HEK293 (cell line): Measurements from ENCODE around the gene DGKZ.
A peak's percentile ranks its signal among the peaks of the same experiment; 100 is the strongest.

Source experiments
- CTCF ChIA-PET: fragments of 350-600 bp; formaldehyde crosslinking; extraction: SDS; loops from one replicate; lab custom pipeline; 2021; ENCODE audit warnings: antibody characterized with exemption; lab: Yijun Ruan, JAX
- POLR2A ChIA-PET: fragments of 300-600 bp; formaldehyde crosslinking; extraction: SDS; loops from one replicate; lab custom pipeline; 2020; ENCODE audit warnings: antibody characterized with exemption, inconsistent platforms; lab: Yijun Ruan, JAX
- H3K27ac ChIP-seq: fragments of 200-500 bp; sonication (Bioruptor generic); 2 replicates; pipeline ENCODE4 v1.5.1; 2014; ENCODE audit warnings: low read depth, low read length, control low read depth, inconsistent platforms; ENCODE audit errors: extremely low read depth
- H3K36me3 ChIP-seq, 2 experiments: fragments of 200-500 bp in 1 of 2; sonication (Bioruptor generic) in 1 of 2; 1 replicate in 1 of 2; 2 replicates in 1 of 2; pipeline ENCODE4 v1.5.1; 2014 to 2017; ENCODE audit warnings: inconsistent platforms in 2 of 2, low read length in 2 of 2; ENCODE audit not compliant: control insufficient read depth in 2 of 2, insufficient read depth in 1 of 2
- H3K4me1 ChIP-seq: fragments of 200-500 bp; sonication (Bioruptor generic); 2 replicates; pipeline ENCODE4 v1.5.1; 2014; ENCODE audit warnings: mild to moderate bottlenecking, low read length, inconsistent platforms; ENCODE audit not compliant: control insufficient read depth, insufficient read depth
- H3K4me3 ChIP-seq: 2 replicates; pipeline ENCODE4 v1.5.1; 2011; ENCODE audit warnings: low read depth, mild to moderate bottlenecking, control low read depth, low read length, moderate library complexity
- H3K9me3 ChIP-seq: fragments of 200-500 bp; sonication (Bioruptor generic); 2 replicates; pipeline ENCODE4 v1.5.1; 2014; ENCODE audit warnings: low read depth, low read length, inconsistent platforms; ENCODE audit not compliant: control insufficient read depth, insufficient read depth
- EGR2 ChIP-seq: fragments of 450-650 bp; formaldehyde crosslinking; IDR thresholded peaks from 2 replicates; pipeline ENCODE4 v1.5.1; 2016; ENCODE audit warnings: low read depth, missing biosample characterization, missing genetic modification characterization
- HOXA7 ChIP-seq: sonication (generic); formaldehyde crosslinking; IDR thresholded peaks from 2 replicates; pipeline ENCODE4 v1.8.1; 2022; ENCODE audit warnings: missing genetic modification reagents, borderline replicate concordance
- KLF10 ChIP-seq: fragments of 450-650 bp; IDR thresholded peaks from 2 replicates; pipeline ENCODE4 v1.5.1; 2018; ENCODE audit warnings: missing biosample characterization, mild to moderate bottlenecking, missing genetic modification characterization
- KLF16 ChIP-seq: fragments of 450-650 bp; formaldehyde crosslinking; IDR thresholded peaks from 2 replicates; pipeline ENCODE4 v1.5.1; 2017; ENCODE audit warnings: missing biosample characterization, missing genetic modification characterization
- MYNN ChIP-seq: fragments of 450-650 bp; formaldehyde crosslinking; IDR thresholded peaks from 2 replicates; pipeline ENCODE4 v1.5.1; 2016; ENCODE audit warnings: missing biosample characterization, missing genetic modification characterization, borderline replicate concordance
- OSR2 ChIP-seq: fragments of 450-650 bp; formaldehyde crosslinking; IDR thresholded peaks from 2 replicates; pipeline ENCODE4 v1.5.1; 2016; ENCODE audit warnings: missing biosample characterization, missing genetic modification characterization
- SCRT2 ChIP-seq: fragments of 450-650 bp; formaldehyde crosslinking; IDR thresholded peaks from 2 replicates; pipeline ENCODE4 v1.5.1; 2016; ENCODE audit warnings: missing biosample characterization, missing genetic modification characterization
- SP2 ChIP-seq: fragments of 450-650 bp; formaldehyde crosslinking; IDR thresholded peaks from 2 replicates; pipeline ENCODE4 v1.5.1; 2016; ENCODE audit warnings: missing biosample characterization, missing genetic modification characterization
- ZEB2 ChIP-seq: fragments of 450-650 bp; formaldehyde crosslinking; IDR thresholded peaks from 2 replicates; pipeline ENCODE4 v1.5.1; 2016; ENCODE audit warnings: missing biosample characterization, missing genetic modification characterization
- ZFHX2 ChIP-seq: fragments of 450-650 bp; formaldehyde crosslinking; conservative IDR thresholded peaks from 2 replicates; pipeline ENCODE4 v1.5.1; 2016; ENCODE audit warnings: missing biosample characterization, missing genetic modification characterization
- ZNF140 ChIP-seq: fragments of 450-650 bp; formaldehyde crosslinking; IDR thresholded peaks from 2 replicates; pipeline ENCODE4 v1.5.1; 2016; ENCODE audit warnings: missing biosample characterization, missing genetic modification characterization
- ZNF266 ChIP-seq: fragments of 450-650 bp; formaldehyde crosslinking; IDR thresholded peaks from 2 replicates; pipeline ENCODE4 v1.5.1; 2016; ENCODE audit warnings: missing biosample characterization, missing genetic modification characterization, low read depth
- ZNF274 ChIP-seq, 2 experiments: fragments of 200-500 bp in 1 of 2; fragments of 450-650 bp in 1 of 2; sonication (Bioruptor generic) in 1 of 2; formaldehyde crosslinking in 1 of 2; IDR thresholded peaks; 2 replicates each; pipeline versions ENCODE4 v1.5.1 to v1.6.1; 2014 to 2016; ENCODE audit warnings: borderline replicate concordance in 1 of 2, inconsistent platforms in 1 of 2, low read length in 1 of 2, missing biosample characterization in 1 of 2, missing genetic modification characterization in 1 of 2
- ZNF324 ChIP-seq: fragments of 450-650 bp; formaldehyde crosslinking; IDR thresholded peaks from 2 replicates; pipeline ENCODE4 v1.5.1; 2016; ENCODE audit warnings: missing biosample characterization, missing genetic modification characterization
- ZNF350 ChIP-seq: fragments of 450-650 bp; formaldehyde crosslinking; IDR thresholded peaks from 2 replicates; pipeline ENCODE4 v1.5.0; 2017; ENCODE audit warnings: missing biosample characterization, mild to moderate bottlenecking, missing genetic modification characterization
- ZNF510 ChIP-seq: fragments of 450-650 bp; formaldehyde crosslinking; IDR thresholded peaks from 2 replicates; pipeline ENCODE4 v1.5.1; 2018; ENCODE audit warnings: mild to moderate bottlenecking, missing genetic modification characterization, missing biosample characterization; ENCODE audit not compliant: insufficient replicate concordance
- ZNF548 ChIP-seq: fragments of 450-650 bp; formaldehyde crosslinking; IDR thresholded peaks from 2 replicates; pipeline ENCODE4 v1.5.1; 2016; ENCODE audit warnings: missing biosample characterization, missing genetic modification characterization
- ZNF558 ChIP-seq: fragments of 450-650 bp; formaldehyde crosslinking; IDR thresholded peaks from 2 replicates; pipeline ENCODE4 v1.5.1; 2016; ENCODE audit warnings: missing biosample characterization, missing genetic modification characterization
- ZNF561 ChIP-seq: fragments of 450-650 bp; IDR thresholded peaks from 2 replicates; pipeline ENCODE4 v1.5.1; 2018; ENCODE audit warnings: missing biosample characterization, missing genetic modification characterization, borderline replicate concordance
- ZNF585B ChIP-seq: fragments of 450-650 bp; formaldehyde crosslinking; IDR thresholded peaks from 2 replicates; pipeline ENCODE4 v1.5.1; 2016; ENCODE audit warnings: missing biosample characterization, missing genetic modification characterization
- ZNF701 ChIP-seq: fragments of 450-650 bp; formaldehyde crosslinking; IDR thresholded peaks from 2 replicates; pipeline ENCODE4 v1.5.1; 2016; ENCODE audit warnings: missing biosample characterization, missing genetic modification characterization
- ZNF777 ChIP-seq: fragments of 450-650 bp; formaldehyde crosslinking; IDR thresholded peaks from 2 replicates; pipeline ENCODE4 v1.5.1; 2017; ENCODE audit warnings: missing biosample characterization, missing genetic modification characterization, borderline replicate concordance
- ZNF792 ChIP-seq: fragments of 450-650 bp; formaldehyde crosslinking; IDR thresholded peaks from 2 replicates; pipeline ENCODE4 v1.5.1; 2016; ENCODE audit warnings: missing biosample characterization, missing genetic modification characterization
- TF ChIP-seq, protein P1 (sequence below): fragments of 450-650 bp; formaldehyde crosslinking; IDR thresholded peaks from 2 replicates; pipeline ENCODE4 v1.5.1; 2016; ENCODE audit warnings: missing biosample characterization, missing genetic modification characterization

The DGKZ gene

DNA sequence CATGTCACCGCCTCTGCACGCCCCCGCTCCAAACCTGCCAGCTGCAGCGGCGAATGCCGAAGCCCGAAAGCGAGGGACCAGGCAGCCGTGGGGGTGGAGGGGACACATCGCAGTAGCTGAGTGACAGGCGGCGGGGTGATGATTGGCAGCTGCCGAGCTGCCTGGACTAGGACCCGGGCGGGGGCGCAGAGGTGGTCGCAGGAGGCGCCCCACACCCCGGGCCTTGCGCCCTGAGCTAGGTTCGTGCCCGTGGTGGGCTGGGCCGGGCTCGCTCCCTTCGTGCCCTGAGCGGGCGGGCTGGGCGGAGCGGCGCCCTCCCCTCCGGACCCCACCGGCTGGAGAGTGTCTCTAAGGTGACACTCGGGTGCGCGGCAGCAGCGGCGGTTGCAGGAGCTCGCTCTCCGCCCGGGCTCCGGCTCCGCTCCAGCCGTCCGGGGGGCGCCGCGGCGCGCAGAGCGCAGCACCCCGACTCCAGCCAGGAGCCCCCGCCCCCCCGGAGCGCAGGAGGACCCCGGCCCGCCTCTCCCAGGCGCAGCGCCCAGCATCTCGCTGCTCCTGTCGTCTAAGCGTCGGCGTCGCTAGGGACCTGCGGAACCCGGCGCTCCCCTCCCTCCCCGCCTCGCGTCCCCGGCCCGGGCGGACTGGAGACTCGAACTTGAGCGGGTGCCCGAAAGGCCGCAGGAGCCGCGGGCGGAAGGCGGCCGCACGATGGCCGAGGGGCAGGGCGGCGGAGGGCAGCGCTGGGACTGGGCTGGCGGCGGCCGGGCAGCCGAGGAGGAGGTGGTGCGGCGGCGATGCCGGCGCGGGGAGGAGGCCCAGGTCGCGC lies 14.5 kb upstream of the DGKZ start:
- TF ChIP-seq EGR2 (tag by site-specific recombination), result peak; percentile 54
- TF ChIP-seq ZFHX2 (tag by site-specific recombination), result peak; percentile 35; the same call in 1 of the 2 replicates
- TF ChIP-seq ZNF561 (tag by site-specific recombination), result no peak
- TF ChIP-seq OSR2 (tag by site-specific recombination), result no peak
- peak; percentile 35 for TF ChIP-seq SP2 (tag by site-specific recombination)
- Histone ChIP-seq H3K4me3 (peak overlapping the region; percentile 34), H3K36me3 (no peaks in the 10 kb centered on the region), H3K27ac (no peak overlapping the region), H3K9me3 (no peaks in the 10 kb centered on the region), H3K4me1 (no peaks in the 10 kb centered on the region)
- ChIA-PET POLR2A (interaction anchor here (0.6 kb wide), 1 partner anchor 1646 kb away, joined by 8 read pairs; no protein-coding TSS in a partner anchor), CTCF (interaction anchor here (0.6 to 3.0 kb wide), 7 partner anchors 9 to 368 kb away, joined by 4 to 16 read pairs (median 6); partner anchors contain the start of gene DGKZ)

DNA sequence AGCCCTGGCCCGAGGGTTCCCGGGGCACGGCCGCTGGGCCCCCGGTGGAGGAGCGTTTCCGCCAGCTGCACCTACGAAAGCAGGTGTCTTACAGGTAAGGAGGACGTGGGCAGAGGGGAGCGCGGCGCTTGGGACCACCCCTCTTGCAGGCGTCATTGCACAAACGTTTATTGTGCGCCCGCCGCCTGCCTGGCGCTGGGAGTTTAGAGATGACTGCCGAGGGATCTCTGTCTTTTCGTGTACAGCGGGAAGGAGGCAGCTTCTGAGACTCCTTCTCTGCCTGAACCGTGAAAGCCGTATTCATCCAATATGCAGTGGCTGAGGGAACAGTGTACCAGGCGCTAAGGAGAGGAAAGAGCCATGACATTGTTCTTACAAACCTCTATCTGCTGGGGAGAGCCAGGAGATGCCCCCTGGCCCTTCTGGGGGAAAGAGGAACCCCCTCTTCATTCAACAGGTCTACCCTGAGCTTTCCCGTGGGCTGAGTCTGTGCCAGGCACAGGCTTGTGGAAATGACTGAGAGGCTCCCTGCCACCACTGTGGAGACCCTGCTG lies 13.8 kb upstream of the DGKZ start:
- TF ChIP-seq ZNF510 (tag by site-specific recombination), result no peak
- TF ChIP-seq SCRT2 (tag by site-specific recombination), result 0 out of 2 replicates have a peak, but pooled peaks have one; percentile 19
- CTCF ChIA-PET, result interaction anchor here (1.4 kb wide), 1 partner anchor 24 kb away, joined by 6 read pairs; no protein-coding TSS in a partner anchor
- Histone ChIP-seq H3K4me3 (no peak overlapping the region), H3K9me3 (no peaks in the 10 kb centered on the region), H3K36me3 (no peaks in the 10 kb centered on the region), H3K27ac (no peak overlapping the region), H3K4me1 (no peaks in the 10 kb centered on the region; the same call in 1 of the 2 replicates)
- POLR2A ChIA-PET, result no interaction called here

DNA sequence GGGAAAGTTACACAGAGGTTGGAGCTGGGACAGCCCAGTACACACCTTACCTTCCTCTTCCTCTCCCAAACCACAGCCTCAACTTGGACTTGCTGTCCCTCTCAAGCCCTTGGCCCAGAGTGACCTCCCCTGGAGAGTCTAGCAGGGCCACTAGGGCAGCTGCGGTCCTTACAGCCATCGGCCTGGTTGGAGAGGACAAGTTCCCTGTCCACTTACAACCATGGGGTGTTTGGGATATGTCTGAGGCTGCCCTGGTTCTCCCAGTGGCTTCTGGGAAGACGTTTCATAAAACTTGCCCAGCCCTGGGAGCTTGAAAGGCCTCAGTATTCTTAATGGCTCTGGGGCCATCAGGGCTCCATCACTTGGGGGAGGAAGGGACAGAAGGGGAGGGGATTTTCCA lies 13.1 kb upstream of the DGKZ start:
- TF ChIP-seq ZNF777 (no peak), ZNF140 (no peak), ZNF266 (tag by site-specific recombination) (no peak), ZNF585B (tag by site-specific recombination) (no peak), HOXA7 (CRISPR knock-in tag) (no peak), MYNN (tag by site-specific recombination) (no peak), ZEB2 (tag by site-specific recombination) (no peak), KLF10 (tag by site-specific recombination) (no peak), ZNF324 (tag by site-specific recombination) (no peak), ZNF274 (IDR thresholded peaks at IDR 0.05; ENCODE audit: low read length) (no peak), ZNF274 (tag by site-specific recombination; IDR thresholded peaks at IDR 0.05; ENCODE audit: borderline replicate concordance) (no peak), ZNF701 (tag by site-specific recombination) (no peak), ZNF350 (tag by site-specific recombination) (no peak), ZNF548 (tag by site-specific recombination) (no peak), ZNF792 (tag by site-specific recombination) (no peak), ZNF558 (tag by site-specific recombination) (no peak), KLF16 (tag by site-specific recombination) (no peak)
- TF ChIP-seq, protein P1, sequence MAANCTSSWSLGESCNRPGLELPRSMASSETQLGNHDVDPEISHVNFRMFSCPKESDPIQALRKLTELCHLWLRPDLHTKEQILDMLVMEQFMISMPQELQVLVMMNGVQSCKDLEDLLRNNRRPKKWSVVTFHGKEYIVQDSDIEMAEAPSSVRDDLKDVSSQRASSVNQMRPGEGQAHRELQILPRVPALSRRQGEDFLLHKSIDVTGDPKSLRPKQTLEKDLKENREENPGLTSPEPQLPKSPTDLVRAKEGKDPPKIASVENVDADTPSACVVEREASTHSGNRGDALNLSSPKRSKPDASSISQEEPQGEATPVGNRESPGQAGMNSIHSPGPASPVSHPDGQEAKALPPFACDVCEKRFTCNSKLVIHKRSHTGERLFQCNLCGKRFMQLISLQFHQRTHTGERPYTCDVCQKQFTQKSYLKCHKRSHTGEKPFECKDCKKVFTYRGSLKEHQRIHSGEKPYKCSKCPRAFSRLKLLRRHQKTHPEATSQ (tag by site-specific recombination), result no peak
- Histone ChIP-seq H3K36me3 (no peaks in the 10 kb centered on the region), H3K9me3 (no peaks in the 10 kb centered on the region), H3K27ac (no peak overlapping the region), H3K4me1 (peaks cover 5% of the 10 kb centered on the region; the same call in 1 of the 2 replicates), H3K4me3 (no peak overlapping the region)
- CTCF ChIA-PET, result interaction anchor here (0.7 to 1.4 kb wide), 3 partner anchors 10 to 25 kb away, joined by 5 to 6 read pairs (median 5); no protein-coding TSS in a partner anchor
- POLR2A ChIA-PET, result no interaction called here
